HTERT RPE-1 (cell line): Measurements from ENCODE around the gene CERT1.
"Not testable (repeated sequence)": the region's sequence is repeated elsewhere in the genome, so short reads cannot be mapped to it uniquely, and the experiment has no call there.

ENCODE experiments used
- in situ Hi-C: fragments of 300-500 bp; cut with MboI; formaldehyde crosslinking; loops from 4 replicates; pipeline ENCODE4 v1.14.3; 2020; ENCODE audit warnings: low sequenced_read_pairs

The CERT1 gene

GRCh38 chr5:75524071-75524470 is 12.6 kb upstream of the CERT1 start:
- in situ Hi-C loops: no loop called here

GRCh38 chr5:75523275-75523674 is 11.8 kb upstream of the CERT1 start:
- in situ Hi-C loops: no loop called here

GRCh38 chr5:75522542-75522941 is 11.1 kb upstream of the CERT1 start:
- in situ Hi-C loops: no loop called here

GRCh38 chr5:75522025-75522424 is 10.6 kb upstream of the CERT1 start:
- in situ Hi-C loops: no loop called here

GRCh38 chr5:75521195-75521594 is 9.8 kb upstream of the CERT1 start:
- in situ Hi-C loops: no loop called here

DNA sequence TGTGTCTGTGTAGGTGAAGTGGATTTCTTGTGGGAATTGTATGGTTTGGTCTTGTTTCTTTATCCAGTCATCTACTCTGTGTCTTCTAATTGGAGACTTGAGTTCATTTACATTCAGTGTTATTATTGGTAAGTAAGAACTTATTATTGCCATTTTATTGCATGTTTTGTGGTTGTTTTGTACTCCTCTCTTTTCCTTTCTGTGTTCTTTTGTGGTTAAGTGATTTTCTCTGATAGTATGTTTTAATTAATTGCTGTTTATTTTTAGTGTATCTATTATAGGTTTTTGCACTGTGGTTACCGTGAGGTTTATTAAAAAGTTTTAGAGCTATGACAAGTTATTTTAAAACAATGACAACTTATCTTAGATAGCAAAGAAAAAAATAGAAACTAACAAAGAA is 8.3 kb upstream of the CERT1 start:
- in situ Hi-C loops: no loop called here

- in situ Hi-C loops: no loop called here
These were observed 2.9 kb upstream of the CERT1 start for GRCh38 chr5:75514323-75514722.

DNA sequence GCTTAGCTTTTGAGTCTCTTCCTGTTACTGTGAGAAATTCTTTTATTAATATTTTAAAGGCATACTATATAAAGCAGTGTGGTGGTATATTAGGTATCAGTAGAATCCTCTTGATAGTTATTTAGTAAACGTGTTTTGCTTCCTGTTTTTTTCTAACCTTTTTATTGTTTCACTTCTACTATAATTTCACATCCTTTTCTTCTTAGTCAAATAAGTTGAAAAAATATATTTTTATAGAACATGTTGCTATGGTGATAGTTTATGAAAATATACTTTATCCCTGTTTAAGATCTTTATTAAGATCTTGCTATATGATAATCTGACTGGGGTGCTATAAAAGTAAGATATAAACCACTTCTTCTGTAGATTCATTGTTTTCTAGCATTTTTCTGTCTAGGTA is 2.4 kb upstream of the CERT1 start:
- in situ Hi-C loops: no loop called here

DNA sequence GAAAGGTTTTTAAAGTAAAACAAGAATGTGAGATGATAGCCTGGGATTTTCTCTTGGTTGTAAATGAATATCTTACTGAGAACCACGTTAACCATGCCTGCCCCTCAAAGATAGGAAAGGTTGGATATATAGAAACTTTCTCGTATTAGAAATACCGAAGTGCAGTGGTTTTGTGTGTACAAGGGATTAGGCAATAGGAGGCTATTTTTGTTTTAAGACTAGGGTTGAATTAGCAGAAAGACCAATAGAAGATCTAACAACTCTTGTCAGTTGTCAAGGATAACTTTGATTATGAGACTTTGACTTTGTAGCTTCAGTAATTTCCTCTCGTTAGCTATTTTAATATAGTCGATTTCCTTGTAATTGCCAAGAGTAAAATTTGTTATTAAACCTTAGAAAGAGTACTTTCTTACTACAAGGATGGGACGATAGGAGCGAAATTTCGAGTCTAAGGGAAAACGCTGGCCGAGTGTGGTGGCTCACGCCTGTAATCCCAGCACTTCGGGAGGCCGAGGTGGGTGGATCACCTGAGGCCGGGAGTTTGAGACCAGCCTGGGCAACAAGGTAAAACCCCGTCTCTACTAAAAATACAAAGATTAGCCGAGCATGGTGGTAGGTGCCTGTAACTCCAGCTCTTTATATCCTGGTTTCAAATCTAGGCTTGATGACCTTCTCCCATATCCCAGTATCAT is 1.1 kb upstream of the CERT1 start:
- in situ Hi-C loops: no loop called here

DNA sequence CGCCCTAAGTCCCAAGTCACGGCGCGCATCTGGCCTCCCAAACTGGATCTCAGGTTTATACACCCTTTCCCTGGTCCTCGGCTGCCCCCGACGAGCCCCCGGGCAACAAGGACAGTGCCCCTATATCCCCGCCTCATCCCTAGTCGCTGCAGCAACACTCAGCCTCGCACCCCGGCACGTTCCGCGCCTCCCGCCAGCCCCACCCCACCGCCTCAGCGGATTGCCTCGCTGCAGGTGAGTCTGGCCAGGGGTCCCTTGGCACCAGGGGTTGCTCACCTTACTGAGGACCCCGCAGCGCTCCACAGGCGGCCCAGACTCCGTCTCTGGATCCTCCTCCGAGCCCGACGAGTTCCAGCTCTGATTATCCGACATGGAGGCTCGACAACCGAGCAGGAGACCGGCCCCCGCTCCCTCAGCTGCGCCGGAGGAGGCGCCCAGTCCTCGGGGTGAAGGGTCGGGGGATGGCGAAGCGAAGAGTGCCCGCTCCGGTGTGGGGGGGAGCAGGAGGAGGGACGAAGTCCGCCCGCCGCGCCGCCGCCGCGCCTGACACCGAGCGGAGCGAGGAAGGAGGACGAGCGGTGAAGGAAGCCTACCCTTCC is 494 bp downstream of the CERT1 start:
- in situ Hi-C loops: no loop called here

DNA sequence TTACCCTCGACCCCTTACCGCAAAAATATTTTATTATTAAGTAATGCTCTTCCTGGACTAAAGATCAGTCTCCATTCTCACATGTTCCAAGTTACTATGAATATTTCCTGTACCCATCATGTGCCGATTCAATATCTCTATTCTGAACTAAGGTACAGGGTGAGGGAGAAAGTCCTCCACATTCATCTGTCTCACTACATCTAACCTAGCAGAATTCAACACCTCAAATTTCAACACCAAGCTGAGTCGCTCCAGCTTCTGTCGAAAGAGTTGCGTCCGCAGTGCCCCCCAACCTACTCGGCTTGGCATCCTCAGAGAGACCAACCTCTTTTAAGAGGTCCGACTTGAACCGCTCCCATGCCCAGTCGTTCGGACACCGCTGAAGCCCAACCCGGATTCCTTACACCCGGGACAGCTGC is 1.0 kb downstream of the CERT1 start:
- in situ Hi-C loops: no loop called here

- in situ Hi-C loops: no loop called here
These were observed 1.5 kb downstream of the CERT1 start for GRCh38 chr5:75509956-75510355.

- in situ Hi-C loops: no loop called here
These were observed 1.9 kb downstream of the CERT1 start for GRCh38 chr5:75509546-75509945.

DNA sequence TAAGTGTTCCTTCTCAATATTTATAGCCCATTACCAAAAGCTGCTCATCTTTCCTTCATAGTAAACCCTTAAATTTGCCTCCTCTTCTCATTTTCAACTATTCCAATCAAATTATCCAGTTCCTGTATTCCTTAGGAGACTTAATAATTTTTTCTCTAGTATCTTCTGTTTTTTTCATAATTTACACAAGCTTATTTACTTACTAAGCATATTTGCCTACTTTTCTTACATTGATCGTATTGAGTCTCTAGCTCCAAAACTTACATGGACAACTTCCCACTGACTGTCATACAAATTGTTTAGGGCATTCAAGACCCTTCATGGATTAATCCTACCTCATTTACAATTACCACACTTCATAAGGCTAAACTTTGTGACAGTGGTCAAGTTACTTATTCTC is 3.6 kb downstream of the CERT1 start:
- in situ Hi-C loops: no loop called here

DNA sequence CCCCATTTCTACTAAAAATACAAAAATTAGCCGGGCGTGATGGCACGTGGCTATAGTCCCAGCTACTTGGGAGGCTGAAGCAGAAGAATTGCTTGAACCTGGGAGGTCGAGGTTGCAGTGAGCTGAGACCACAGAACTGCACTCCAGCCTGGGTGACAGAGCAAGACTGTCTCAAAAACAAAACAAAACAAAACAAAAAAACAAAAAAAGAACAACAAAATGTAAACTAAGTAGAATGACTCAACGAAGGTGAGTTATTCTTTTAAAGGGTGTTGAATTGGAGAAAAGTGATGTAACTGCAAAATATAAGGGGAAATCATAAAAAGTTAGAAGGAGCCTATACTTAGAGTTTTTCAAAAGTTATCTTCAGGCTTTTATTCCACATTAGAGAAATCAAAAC is 6.3 kb downstream of the CERT1 start:
- in situ Hi-C loops: not testable (repeated sequence)

GRCh38 chr5:75498875-75499274 is 12.6 kb downstream of the CERT1 start:
- in situ Hi-C loops: not testable (repeated sequence)

DNA sequence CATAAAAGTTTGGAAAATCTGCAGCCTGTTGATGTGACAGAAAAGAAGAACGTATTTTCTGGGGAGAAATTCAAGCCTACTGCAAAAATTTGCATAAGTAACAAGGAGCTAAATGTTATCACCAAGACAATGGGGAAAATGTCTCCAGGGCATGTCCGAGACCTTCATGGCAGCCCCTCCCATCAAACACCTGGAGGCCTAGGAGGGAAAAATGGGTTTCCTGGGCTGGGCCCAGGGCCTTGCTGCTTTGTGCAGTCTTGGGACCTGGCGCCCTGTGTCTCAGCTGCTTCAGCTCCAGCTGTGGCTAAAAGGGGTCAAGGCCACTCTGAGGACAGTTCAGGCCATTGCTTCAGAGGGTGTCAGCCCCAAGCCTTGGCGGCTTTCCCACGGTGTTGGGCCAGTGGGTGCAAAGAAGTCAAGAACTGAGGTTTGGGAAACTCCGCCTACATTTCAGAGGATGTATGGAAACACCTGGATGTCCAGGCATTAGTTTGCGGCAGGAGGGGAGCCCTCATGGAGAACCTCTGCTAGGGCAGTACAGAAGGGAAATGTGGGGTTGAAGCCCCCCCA is 13.1 kb downstream of the CERT1 start:
- in situ Hi-C loops: no loop called here

DNA sequence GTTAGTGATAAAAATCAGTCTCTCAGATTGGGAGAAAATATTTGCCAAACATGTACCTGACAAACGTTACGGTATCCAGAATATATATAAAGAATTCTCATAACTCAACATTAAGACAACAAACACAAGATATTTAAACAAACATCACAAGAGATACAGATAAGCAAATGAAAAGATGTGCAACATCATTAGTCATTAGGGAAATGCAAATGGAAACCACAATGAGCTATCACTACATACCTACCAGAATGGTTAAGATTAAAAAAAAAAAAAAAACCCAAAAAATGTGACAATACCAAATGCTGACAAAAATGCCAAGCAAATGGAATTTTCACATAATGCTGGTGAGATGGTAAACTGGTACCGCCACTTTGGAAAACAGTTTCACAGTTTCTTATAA is 15.4 kb downstream of the CERT1 start:
- in situ Hi-C loops: no loop called here

DNA sequence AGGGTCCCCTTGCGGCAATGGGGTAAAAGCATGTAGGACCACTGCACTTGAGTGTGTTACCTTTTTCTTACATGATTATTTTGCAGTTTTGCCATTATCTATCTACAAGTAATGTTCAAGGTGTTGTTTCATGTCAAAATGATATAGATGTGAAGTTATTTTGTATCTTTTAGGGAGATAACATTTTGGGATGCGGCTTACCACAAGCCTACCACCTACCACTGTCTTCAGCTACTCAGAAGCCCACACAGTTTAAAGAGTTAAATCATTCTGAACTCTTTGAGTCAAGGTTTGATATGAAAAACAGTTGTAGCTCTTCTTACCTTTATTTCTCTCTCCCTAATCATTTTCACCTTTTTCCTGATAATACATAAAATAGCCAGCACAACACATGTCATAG is 19.8 kb downstream of the CERT1 start:
- in situ Hi-C loops: no loop called here

- in situ Hi-C loops: not testable (repeated sequence)
These were observed 21.6 kb downstream of the CERT1 start for GRCh38 chr5:75489847-75490246.

DNA sequence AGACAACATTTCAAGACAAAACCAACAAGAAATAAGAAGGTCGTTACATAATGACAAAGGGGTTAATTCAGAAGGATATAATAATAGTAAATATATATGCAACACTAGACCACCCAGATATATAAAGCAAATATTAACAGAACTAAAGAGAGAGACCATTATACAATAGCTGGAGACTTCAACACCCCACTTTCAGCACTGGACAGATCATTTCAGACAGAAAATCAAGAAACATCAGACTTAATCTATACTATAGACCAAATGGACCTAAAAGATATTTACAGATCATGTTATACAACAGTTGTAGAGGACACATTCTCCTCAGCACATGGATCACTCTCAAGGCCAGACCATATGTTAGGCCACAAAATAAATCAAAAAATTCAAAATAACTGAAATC is 26.8 kb downstream of the CERT1 start:
- in situ Hi-C loops: no loop called here

- in situ Hi-C loops: no loop called here
These were observed 28.9 kb downstream of the CERT1 start for GRCh38 chr5:75482482-75482881.

DNA sequence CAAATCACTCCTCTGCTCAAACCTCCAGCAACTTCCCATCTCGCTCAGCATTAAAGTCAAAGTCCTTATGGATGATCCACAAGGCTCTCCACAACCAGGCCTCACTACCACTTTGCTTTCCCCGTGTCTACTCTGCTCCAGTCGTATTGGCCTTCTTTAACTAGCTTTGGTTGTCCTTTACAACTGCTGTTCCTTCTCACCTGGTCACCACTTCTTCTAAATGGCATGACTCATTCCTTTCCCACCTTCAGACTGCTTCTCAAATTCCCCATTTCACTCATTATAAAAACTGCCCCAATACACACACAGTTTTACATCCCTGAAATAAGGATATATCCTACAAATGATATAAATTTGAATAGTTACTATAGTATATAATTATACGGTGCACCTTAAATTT is 30.4 kb downstream of the CERT1 start:
- in situ Hi-C loops: no loop called here
